HG02885 (cell line): ENCODE results near the gene ARID1B.

Experiments
- ATAC-seq: cut with Tn5 transposase; IDR thresholded peaks from one replicate; pipeline ENCODE4 v1.9.1; 2021; ENCODE audit warnings: mild to moderate bottlenecking; ENCODE audit not compliant: unreplicated experiment, poor library complexity

Gene ARID1B

GRCh38 chr6:156821707-156822106, 44.5 kb downstream of the ARID1B start:
- no peak for ATAC-seq

GRCh38 chr6:156822747-156823206, 45.6 kb downstream of the ARID1B start:
- no peak for ATAC-seq

GRCh38 chr6:156824142-156824541, 47.0 kb downstream of the ARID1B start:
- no peak for ATAC-seq

- no peak for ATAC-seq
These were observed 48.3 kb downstream of the ARID1B start for GRCh38 chr6:156825475-156825874.

GRCh38 chr6:156826290-156826955, 49.2 kb downstream of the ARID1B start:
- no peak for ATAC-seq

GRCh38 chr6:156827382-156827781, 50.2 kb downstream of the ARID1B start:
- no peak for ATAC-seq

GRCh38 chr6:156828280-156828703, 51.1 kb downstream of the ARID1B start:
- ATAC-seq, result peak; percentile 69

GRCh38 chr6:156830126-156830525, 52.9 kb downstream of the ARID1B start:
- ATAC-seq, result no peak

- ATAC-seq, result no peak
These were observed 55.1 kb downstream of the ARID1B start for GRCh38 chr6:156832231-156832647.

GRCh38 chr6:156832669-156833068, 55.5 kb downstream of the ARID1B start:
- ATAC-seq, result no peak

- no peak for ATAC-seq
These were observed 56.6 kb downstream of the ARID1B start for GRCh38 chr6:156833755-156834154.

- ATAC-seq, result no peak
These were observed 62.0 kb downstream of the ARID1B start for GRCh38 chr6:156839129-156839528.

GRCh38 chr6:156839591-156840001, 62.4 kb downstream of the ARID1B start:
- ATAC-seq, result no peak

- ATAC-seq, result no peak
These were observed 63.0 kb downstream of the ARID1B start for GRCh38 chr6:156840136-156840535.

GRCh38 chr6:156840606-156841005, 63.4 kb downstream of the ARID1B start:
- ATAC-seq, result no peak

- no peak for ATAC-seq
These were observed 64.3 kb downstream of the ARID1B start for GRCh38 chr6:156841508-156841907.

- no peak for ATAC-seq
These were observed 65.5 kb downstream of the ARID1B start for GRCh38 chr6:156842598-156843250.

GRCh38 chr6:156844089-156844488, 66.9 kb downstream of the ARID1B start:
- no peak for ATAC-seq

GRCh38 chr6:156845454-156846155, 68.4 kb downstream of the ARID1B start:
- no peak for ATAC-seq

- ATAC-seq, result no peak
These were observed 69.8 kb downstream of the ARID1B start for GRCh38 chr6:156846845-156847599.

GRCh38 chr6:156848123-156848522, 70.9 kb downstream of the ARID1B start:
- no peak for ATAC-seq
